WTC11 (cell line): Measurements from ENCODE around the gene MYLK. TPM values are rescaled to one million over a fixed set of nuclear protein-coding genes. Genes with fewer than 3 reads are reported as not detected.

Experiments
- ATAC-seq: fragments of 200-7000 bp; cut with Tn5 transposase; 2 replicates; pipeline ENCODE4 v1.10.0; 2021; ENCODE audit warnings: mild to moderate bottlenecking, moderate library complexity
- CTCF ChIA-PET: fragments of 300-600 bp; sonication (Branson Sonifier 250); formaldehyde crosslinking; loops from one replicate; lab custom pipeline; 2021; ENCODE audit warnings: antibody characterized with exemption; lab: Charles Lee
- POLR2A ChIA-PET: fragments of 350-600 bp; sonication (Branson Sonifier 250); formaldehyde crosslinking; loops from one replicate; lab custom pipeline; 2021; ENCODE audit warnings: antibody characterized with exemption; lab: Charles Lee
- DNase-seq: peaks from one replicate; pipeline ENCODE4 v3.0.0; 2021; ENCODE audit warnings: low spot score
- H3K27ac Mint-ChIP-seq: 2 replicates; pipeline ENCODE4 v1.8.0; 2021; ENCODE audit warnings: mixed read lengths
- H3K27me3 Mint-ChIP-seq: 2 replicates; pipeline ENCODE4 v1.8.0; 2021; ENCODE audit warnings: low read depth, mild to moderate bottlenecking, moderate library complexity, mixed read lengths
- H3K36me3 Mint-ChIP-seq: 2 replicates; pipeline ENCODE4 v1.8.0; 2021; ENCODE audit warnings: mixed read lengths
- H3K4me1 Mint-ChIP-seq: 2 replicates; pipeline ENCODE4 v1.8.0; 2022; ENCODE audit warnings: mixed read lengths
- H3K4me3 Mint-ChIP-seq: 2 replicates; pipeline ENCODE4 v1.8.0; 2021; ENCODE audit warnings: mild to moderate bottlenecking, moderate library complexity, mixed read lengths
- H3K9me3 Mint-ChIP-seq: 2 replicates; pipeline ENCODE4 v1.8.0; 2021; ENCODE audit warnings: mixed read lengths
- CREB1 ChIP-seq: sonication (generic); formaldehyde crosslinking; IDR thresholded peaks from 2 replicates; pipeline ENCODE4 v1.8.0; 2023; ENCODE audit warnings: mild to moderate bottlenecking, missing genetic modification reagents
- ELF4 ChIP-seq: sonication (generic); formaldehyde crosslinking; IDR thresholded peaks from 2 replicates; pipeline ENCODE4 v1.8.1; 2022; ENCODE audit warnings: low read depth, mild to moderate bottlenecking, moderate library complexity, missing genetic modification reagents
- GRHL2 ChIP-seq: fragments of 250-450 bp; sonication (Bioruptor Pico); IDR thresholded peaks from 2 replicates; pipeline ENCODE4 v1.8.0; 2022; ENCODE audit warnings: mild to moderate bottlenecking, moderate library complexity; ENCODE audit not compliant: insufficient replicate concordance, severe bottlenecking
- KAT7 ChIP-seq: sonication (generic); formaldehyde crosslinking; IDR thresholded peaks from 2 replicates; pipeline ENCODE4 v1.8.1; 2023; ENCODE audit warnings: missing genetic modification reagents, mild to moderate bottlenecking, borderline replicate concordance
- MLX ChIP-seq: sonication (generic); formaldehyde crosslinking; IDR thresholded peaks from 2 replicates; pipeline ENCODE4 v1.8.1; 2023; ENCODE audit warnings: mild to moderate bottlenecking, missing genetic modification reagents, moderate library complexity
- NR3C1 ChIP-seq: sonication (generic); formaldehyde crosslinking; conservative IDR thresholded peaks from 2 replicates; pipeline ENCODE4 v1.8.1; 2023; ENCODE audit warnings: low read depth, mild to moderate bottlenecking, missing genetic modification reagents
- OVOL2 ChIP-seq: fragments of 250-450 bp; sonication (Bioruptor Pico); IDR thresholded peaks from 2 replicates; pipeline ENCODE4 v1.9.0; 2021; ENCODE audit warnings: mild to moderate bottlenecking, borderline replicate concordance
- PRRX2 ChIP-seq: fragments of 250-450 bp; sonication (Bioruptor Pico); IDR thresholded peaks from 2 replicates; pipeline ENCODE4 v1.8.0; 2021; ENCODE audit warnings: mild to moderate bottlenecking
- SP1 ChIP-seq: sonication (generic); formaldehyde crosslinking; conservative IDR thresholded peaks from 2 replicates; pipeline ENCODE4 v1.8.1; 2022; ENCODE audit warnings: missing genetic modification reagents
- TCF7 ChIP-seq: sonication (generic); formaldehyde crosslinking; IDR thresholded peaks from 2 replicates; pipeline ENCODE4 v1.8.0; 2022; ENCODE audit warnings: mild to moderate bottlenecking, low read depth, missing genetic modification reagents, moderate library complexity
- USF2 ChIP-seq: sonication (generic); formaldehyde crosslinking; IDR thresholded peaks from 2 replicates; pipeline ENCODE4 v1.8.1; 2023; ENCODE audit warnings: mild to moderate bottlenecking, missing genetic modification reagents, moderate library complexity
- ZNF121 ChIP-seq: sonication (generic); formaldehyde crosslinking; IDR thresholded peaks from 2 replicates; pipeline ENCODE4 v1.8.0; 2023; ENCODE audit warnings: missing genetic modification reagents
- ZNF263 ChIP-seq: sonication (generic); formaldehyde crosslinking; IDR thresholded peaks from 2 replicates; pipeline ENCODE4 v1.8.1; 2022; ENCODE audit warnings: low read depth, mild to moderate bottlenecking, moderate library complexity, missing genetic modification reagents
- ZNF281 ChIP-seq: sonication (generic); formaldehyde crosslinking; IDR thresholded peaks from 2 replicates; pipeline ENCODE4 v1.8.0; 2023; ENCODE audit warnings: mild to moderate bottlenecking, missing genetic modification reagents
- ZNF317 ChIP-seq: sonication (generic); formaldehyde crosslinking; IDR thresholded peaks from 2 replicates; pipeline ENCODE4 v1.8.1; 2023; ENCODE audit warnings: low read depth, mild to moderate bottlenecking, moderate library complexity, missing genetic modification reagents, borderline replicate concordance
- ZNF423 ChIP-seq: fragments of 250-450 bp; sonication (Bioruptor Pico); IDR thresholded peaks from 2 replicates; pipeline ENCODE4 v2.1.2; 2022; ENCODE audit warnings: mild to moderate bottlenecking, moderate library complexity
- total RNA-seq: library from RNA; stranded (reverse); gene quantifications from 3 replicates; pipeline ENCODE4 v1.2.3, GENCODE V29; 2021
- TF ChIP-seq, protein P1 (sequence below): fragments of 250-450 bp; sonication (Bioruptor Pico); IDR thresholded peaks from 2 replicates; pipeline ENCODE4 v1.9.0; 2021; ENCODE audit warnings: mild to moderate bottlenecking
- TF ChIP-seq, protein P2 (sequence below): fragments of 250-450 bp; sonication (Bioruptor Pico); IDR thresholded peaks from 2 replicates; pipeline ENCODE4 v1.8.0; 2021; ENCODE audit warnings: mild to moderate bottlenecking
- TF ChIP-seq, protein P3 (sequence below): sonication (generic); formaldehyde crosslinking; IDR thresholded peaks from 2 replicates; pipeline ENCODE4 v1.8.1; 2023; ENCODE audit warnings: mild to moderate bottlenecking, moderate library complexity, missing genetic modification reagents

The MYLK gene
- total RNA-seq, 1 experiment from 2014 or later = 10.4 TPM

DNA sequence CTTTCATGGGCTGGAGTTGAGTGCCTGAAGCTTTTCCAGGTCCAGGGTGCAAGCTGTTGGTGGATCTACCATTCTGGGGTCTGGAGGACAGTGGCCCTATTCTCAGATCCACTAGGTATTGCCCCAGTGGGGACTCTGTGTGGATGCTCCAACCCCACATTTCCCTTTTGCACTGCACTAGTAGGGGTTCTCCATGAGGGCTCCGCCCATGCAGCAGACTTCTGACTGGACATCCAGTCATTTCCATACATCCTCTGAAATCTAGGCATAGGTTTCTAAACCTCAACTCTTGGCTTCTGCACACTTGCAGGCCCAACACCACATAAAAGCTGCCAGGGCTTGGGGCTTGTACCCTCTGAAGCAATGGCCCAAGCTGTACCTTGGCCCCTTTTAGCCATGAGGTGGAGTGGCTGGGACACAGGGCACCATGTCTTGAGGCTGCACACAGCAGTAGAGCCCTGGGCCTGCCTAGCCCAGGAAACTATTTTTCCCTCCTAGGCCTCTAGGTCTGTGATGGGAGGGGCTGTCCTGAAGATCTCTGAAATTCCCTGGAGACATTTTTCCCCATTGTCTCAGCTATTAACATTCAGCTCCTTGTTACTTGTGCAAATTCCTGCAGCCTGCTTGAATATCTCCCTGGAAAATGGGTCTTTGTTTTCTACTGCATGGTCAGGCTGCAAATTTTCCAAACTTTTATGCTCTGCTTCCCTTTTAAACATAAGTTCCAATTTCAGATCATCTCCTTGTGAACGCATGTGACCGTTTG lies 293.3 kb downstream of the MYLK start (continued):
- TF ChIP-seq ZNF281 (CRISPR knock-in tag) (no peak), ELF4 (CRISPR knock-in tag) (no peak), ZNF121 (CRISPR knock-in tag) (no peak)
- TF ChIP-seq, all 79 proteins: peak for 0

DNA sequence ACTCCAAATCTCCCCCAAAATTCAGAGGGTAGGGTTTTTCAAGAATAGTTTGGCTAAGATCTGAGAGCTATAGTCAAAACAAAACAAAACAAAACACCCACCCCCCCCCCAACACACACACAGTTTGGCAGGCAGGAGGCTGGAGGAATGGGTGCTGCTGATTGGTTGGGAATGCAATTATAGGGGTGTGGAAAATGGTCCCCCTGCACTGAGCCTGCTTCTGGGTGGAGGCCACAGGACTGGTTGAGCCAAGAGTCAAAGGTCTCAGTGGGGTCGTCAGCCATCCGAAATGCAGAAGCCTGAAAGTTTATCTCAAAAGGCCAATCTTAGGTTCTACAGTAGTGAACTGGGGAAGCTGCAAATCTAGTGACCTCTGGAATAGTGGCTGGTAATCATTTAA lies 296.7 kb downstream of the MYLK start:
- CTCF ChIA-PET = interaction anchor here (1.1 kb wide), 1 partner anchor 55 kb away, joined by 3 read pairs; no protein-coding TSS in a partner anchor
- Mint-ChIP-seq H3K9me3 (peaks cover 42% of the 10 kb centered on the region), H3K4me1 (peaks cover 27% of the 10 kb centered on the region), H3K4me3 (no peak overlapping the region; the same call in 1 of the 2 replicates), H3K27me3 (peaks cover 15% of the 10 kb centered on the region)
- POLR2A ChIA-PET = no interaction called here
- no peak for TF ChIP-seq SP1 (CRISPR knock-in tag)
- TF ChIP-seq, protein P1, sequence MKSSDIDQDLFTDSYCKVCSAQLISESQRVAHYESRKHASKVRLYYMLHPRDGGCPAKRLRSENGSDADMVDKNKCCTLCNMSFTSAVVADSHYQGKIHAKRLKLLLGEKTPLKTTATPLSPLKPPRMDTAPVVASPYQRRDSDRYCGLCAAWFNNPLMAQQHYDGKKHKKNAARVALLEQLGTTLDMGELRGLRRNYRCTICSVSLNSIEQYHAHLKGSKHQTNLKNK (CRISPR knock-in tag) = no peak
- no peak for TF ChIP-seq MLX (CRISPR knock-in tag)
- no peak for TF ChIP-seq TCF7
- TF ChIP-seq ZNF423 (CRISPR knock-in tag) = no peak
- no peak for TF ChIP-seq NR3C1 (CRISPR knock-in tag)
- TF ChIP-seq PRRX2 (CRISPR knock-in tag) = no peak
- no peak for TF ChIP-seq CREB1 (CRISPR knock-in tag)
- no peak for TF ChIP-seq ZNF317 (CRISPR knock-in tag)
- no peak for TF ChIP-seq GRHL2 (CRISPR knock-in tag)
- TF ChIP-seq ELF4 (CRISPR knock-in tag) = no peak
- TF ChIP-seq OVOL2 = no peak
- TF ChIP-seq KAT7 (CRISPR knock-in tag) = no peak
- TF ChIP-seq ZNF263 = no peak
- TF ChIP-seq, protein P2, sequence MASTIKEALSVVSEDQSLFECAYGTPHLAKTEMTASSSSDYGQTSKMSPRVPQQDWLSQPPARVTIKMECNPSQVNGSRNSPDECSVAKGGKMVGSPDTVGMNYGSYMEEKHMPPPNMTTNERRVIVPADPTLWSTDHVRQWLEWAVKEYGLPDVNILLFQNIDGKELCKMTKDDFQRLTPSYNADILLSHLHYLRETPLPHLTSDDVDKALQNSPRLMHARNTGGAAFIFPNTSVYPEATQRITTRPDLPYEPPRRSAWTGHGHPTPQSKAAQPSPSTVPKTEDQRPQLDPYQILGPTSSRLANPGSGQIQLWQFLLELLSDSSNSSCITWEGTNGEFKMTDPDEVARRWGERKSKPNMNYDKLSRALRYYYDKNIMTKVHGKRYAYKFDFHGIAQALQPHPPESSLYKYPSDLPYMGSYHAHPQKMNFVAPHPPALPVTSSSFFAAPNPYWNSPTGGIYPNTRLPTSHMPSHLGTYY (CRISPR knock-in tag) = no peak
- no peak for TF ChIP-seq ZNF121 (CRISPR knock-in tag)
- TF ChIP-seq, all 79 proteins: peak for 0
- no peak overlapping the region for H3K27ac Mint-ChIP-seq
- ATAC-seq (no peak), DNase-seq (no peak)
- peaks cover 52% of the 10 kb centered on the region for H3K36me3 Mint-ChIP-seq

GRCh38 chr3:123586968-123587367 lies 297.2 kb downstream of the MYLK start:
- TF ChIP-seq, protein P3, sequence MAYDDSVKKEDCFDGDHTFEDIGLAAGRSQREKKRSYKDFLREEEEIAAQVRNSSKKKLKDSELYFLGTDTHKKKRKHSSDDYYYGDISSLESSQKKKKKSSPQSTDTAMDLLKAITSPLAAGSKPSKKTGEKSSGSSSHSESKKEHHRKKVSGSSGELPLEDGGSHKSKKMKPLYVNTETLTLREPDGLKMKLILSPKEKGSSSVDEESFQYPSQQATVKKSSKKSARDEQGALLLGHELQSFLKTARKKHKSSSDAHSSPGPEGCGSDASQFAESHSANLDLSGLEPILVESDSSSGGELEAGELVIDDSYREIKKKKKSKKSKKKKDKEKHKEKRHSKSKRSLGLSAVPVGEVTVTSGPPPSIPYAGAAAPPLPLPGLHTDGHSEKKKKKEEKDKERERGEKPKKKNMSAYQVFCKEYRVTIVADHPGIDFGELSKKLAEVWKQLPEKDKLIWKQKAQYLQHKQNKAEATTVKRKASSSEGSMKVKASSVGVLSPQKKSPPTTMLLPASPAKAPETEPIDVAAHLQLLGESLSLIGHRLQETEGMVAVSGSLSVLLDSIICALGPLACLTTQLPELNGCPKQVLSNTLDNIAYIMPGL (CRISPR knock-in tag) = no peak
- TF ChIP-seq USF2 = no peak
- TF ChIP-seq, all 79 proteins: peak for 0
- no peak overlapping the region; the same call in 1 of the 2 replicates for H3K4me3 Mint-ChIP-seq
- ATAC-seq = no peak
- H3K27me3 Mint-ChIP-seq = peaks cover 15% of the 10 kb centered on the region
- no peak overlapping the region for H3K27ac Mint-ChIP-seq
- CTCF ChIA-PET = interaction anchor here (1.1 to 1.8 kb wide), 2 partner anchors 55 to 66 kb away, joined by 3 to 7 read pairs; no protein-coding TSS in a partner anchor
- peaks cover 48% of the 10 kb centered on the region for H3K36me3 Mint-ChIP-seq
- H3K4me1 Mint-ChIP-seq = peaks cover 28% of the 10 kb centered on the region
- peaks cover 42% of the 10 kb centered on the region for H3K9me3 Mint-ChIP-seq
- DNase-seq = no peak
- POLR2A ChIA-PET = interaction anchor here (0.9 to 1.0 kb wide), 2 partner anchors 12 to 54 kb away, joined by 3 read pairs; no protein-coding TSS in a partner anchor
